HCT116 (cell line): ENCODE data around the gene RGL4. TPM values are rescaled to one million over a fixed set of nuclear protein-coding genes. Genes with fewer than 3 reads are reported as not detected.

Experiments used
- ATAC-seq: fragments of 200-7000 bp; cut with Tn5 transposase; 2 replicates; pipeline ENCODE4 v1.9.1; 2020; ENCODE audit warnings: mild to moderate bottlenecking, moderate library complexity
- BruUV-seq: library from RNA; stranded (reverse); fragments of 400-500 nt; replicated peaks from 2 replicates; lab custom pipeline; 2021; lab: Mats Ljungman, UMichigan
- CTCF ChIA-PET: fragments of 300-600 bp; sonication (Branson Sonifier 250); formaldehyde crosslinking; loops from one replicate; lab custom pipeline; 2021; ENCODE audit warnings: antibody characterized with exemption; lab: Charles Lee
- POLR2A ChIA-PET: fragments of 300-600, 350-600 bp; sonication (Branson Sonifier 250); formaldehyde crosslinking; loops from one replicate; lab custom pipeline; 2021; ENCODE audit warnings: antibody characterized with exemption; lab: Charles Lee
- RAD21 ChIA-PET, 2 experiments: fragments of 300-600 bp; sonication (Branson Sonifier 250); formaldehyde crosslinking; loops; one replicate each; lab custom pipeline; 2023; ENCODE audit warnings: low total read pairs in 2 of 2; ENCODE audit not compliant: uncharacterized antibody in 2 of 2, unreplicated experiment in 2 of 2, low non-redundant PET in 1 of 2; lab: Charles Lee
- DNase-seq: peaks from one replicate; pipeline ENCODE4 v3.0.0-alpha.2; 2010; ENCODE audit warnings: low read depth, low spot score
- H2AFZ ChIP-seq: fragments of 200-600 bp; shearing (Covaris generic), sonication (generic); 2 replicates; pipeline ENCODE4 v1.6.1; 2017; ENCODE audit warnings: low read depth, mixed run types, mixed read lengths, antibody characterized with exemption, low read length; ENCODE audit not compliant: poor library complexity, severe bottlenecking
- H3K27ac ChIP-seq: 2 replicates; pipeline ENCODE4 v1.5.1; 2012; ENCODE audit warnings: low read depth, low read length
- H3K27me3 ChIP-seq: fragments of 200-600 bp; sonication (generic); 2 replicates; pipeline ENCODE4 v1.6.1; 2016; ENCODE audit warnings: mixed run types, low read length, mixed read lengths; ENCODE audit not compliant: insufficient read depth
- H3K36me3 ChIP-seq, 2 experiments: fragments of 200-500 bp in 1 of 2; fragments of 200-600 bp in 1 of 2; sonication (Bioruptor generic) in 1 of 2; sonication (generic) in 1 of 2; 2 replicates each; pipeline versions ENCODE4 v1.5.1 to v1.6.1; 2014 to 2016; ENCODE audit warnings: low read length in 2 of 2, inconsistent platforms in 1 of 2, mixed read lengths in 1 of 2, mixed run types in 1 of 2; ENCODE audit not compliant: insufficient read depth in 2 of 2, control insufficient read depth in 1 of 2
- H3K4me1 ChIP-seq, 2 experiments: fragments of 200-600 bp in 1 of 2; sonication (generic) in 1 of 2; 2 replicates each; pipeline versions ENCODE4 v1.5.1 to v1.6.1; 2012 to 2017; ENCODE audit warnings: low read length in 2 of 2, inconsistent platforms in 1 of 2, mild to moderate bottlenecking in 1 of 2, mixed read lengths in 1 of 2, mixed run types in 1 of 2, moderate library complexity in 1 of 2; ENCODE audit not compliant: insufficient read depth in 2 of 2, control insufficient read depth in 1 of 2
- H3K4me2 ChIP-seq: fragments of 200-600 bp; sonication (generic); 2 replicates; pipeline ENCODE4 v1.6.1; 2017; ENCODE audit warnings: mixed run types, low read length, mixed read lengths
- H3K4me3 ChIP-seq, 2 experiments: fragments of 200-600 bp in 1 of 2; sonication (generic) in 1 of 2; replicated peaks in 1 of 2; 2 replicates each; pipeline ENCODE4 v1.5.1; 2011 to 2016; ENCODE audit warnings: low read length in 2 of 2, control low read depth in 1 of 2, low read depth in 1 of 2, mild to moderate bottlenecking in 1 of 2, mixed read lengths in 1 of 2, mixed run types in 1 of 2
- H3K79me2 ChIP-seq: fragments of 200-600 bp; sonication (generic); 2 replicates; pipeline ENCODE4 v1.6.1; 2017; ENCODE audit warnings: mild to moderate bottlenecking, mixed run types, low read length, moderate library complexity, mixed read lengths; ENCODE audit not compliant: insufficient read depth
- H3K9ac ChIP-seq: fragments of 200-600 bp; sonication (generic); 2 replicates; pipeline ENCODE4 v1.6.1; 2016; ENCODE audit warnings: low read length, mixed read lengths
- H3K9me2 ChIP-seq: fragments of 200-600 bp; sonication (generic), shearing (Covaris generic); 2 replicates; pipeline ENCODE4 v1.6.1; 2017; ENCODE audit warnings: mixed run types, mild to moderate bottlenecking, moderate library complexity; ENCODE audit not compliant: insufficient read depth
- H3K9me3 ChIP-seq, 2 experiments: fragments of 200-500 bp in 1 of 2; fragments of 200-600 bp in 1 of 2; sonication (Bioruptor generic) in 1 of 2; sonication (generic) in 1 of 2; 2 replicates each; pipeline ENCODE4 v1.6.1; 2014 to 2017; ENCODE audit warnings: low read length in 2 of 2, mixed read lengths in 2 of 2, inconsistent platforms in 1 of 2, low read depth in 1 of 2, mild to moderate bottlenecking in 1 of 2, mixed run types in 1 of 2, moderate library complexity in 1 of 2; ENCODE audit not compliant: control insufficient read depth in 1 of 2, insufficient read depth in 1 of 2
- H4K20me1 ChIP-seq: fragments of 200-600 bp; sonication (generic), shearing (Covaris generic); 2 replicates; pipeline ENCODE4 v1.6.1; 2017; ENCODE audit warnings: mixed run types, mild to moderate bottlenecking, moderate library complexity; ENCODE audit not compliant: insufficient read depth
- CBX3 ChIP-seq: IDR thresholded peaks from 2 replicates; pipeline ENCODE4 v1.6.1; 2012; ENCODE audit warnings: low read depth
- CEBPB ChIP-seq: IDR thresholded peaks from 2 replicates; pipeline ENCODE4 v1.6.1; 2012; ENCODE audit warnings: low read depth
- EGR1 ChIP-seq: IDR thresholded peaks from 2 replicates; pipeline ENCODE4 v1.6.1; 2012; ENCODE audit warnings: low read depth
- EZH2 ChIP-seq: fragments of 200-600 bp; sonication (generic); IDR thresholded peaks from 2 replicates; pipeline ENCODE4 v1.6.1; 2017; ENCODE audit warnings: antibody characterized with exemption, mixed run types
- EZH2phosphoT487 ChIP-seq: fragments of 200-600 bp; IDR thresholded peaks from 2 replicates; pipeline ENCODE4 v1.6.1; 2018; ENCODE audit warnings: antibody characterized with exemption, borderline replicate concordance
- FOSL1 ChIP-seq: IDR thresholded peaks from 2 replicates; pipeline ENCODE4 v1.6.1; 2012; ENCODE audit warnings: low read depth
- JUND ChIP-seq: IDR thresholded peaks from 2 replicates; pipeline ENCODE4 v1.6.1; 2012
- POLR2AphosphoS5 ChIP-seq: IDR thresholded peaks from 2 replicates; pipeline ENCODE4 v1.6.1; 2011; ENCODE audit warnings: mild to moderate bottlenecking, low read depth, low read length, moderate library complexity
- RAD21 ChIP-seq: IDR thresholded peaks from 2 replicates; pipeline ENCODE4 v1.6.1; 2012; ENCODE audit warnings: low read depth, mild to moderate bottlenecking
- SIN3A ChIP-seq: IDR thresholded peaks from 2 replicates; pipeline ENCODE4 v1.6.1; 2012; ENCODE audit warnings: low read depth
- SP1 ChIP-seq: IDR thresholded peaks from 2 replicates; pipeline ENCODE4 v1.6.1; 2012; ENCODE audit warnings: low read depth
- SRF ChIP-seq: IDR thresholded peaks from 2 replicates; pipeline ENCODE4 v1.6.1; 2012; ENCODE audit warnings: low read depth
- TCF7L2 ChIP-seq: IDR thresholded peaks from 2 replicates; pipeline ENCODE4 v1.7.0; 2011; ENCODE audit warnings: borderline replicate concordance, inconsistent platforms; ENCODE audit not compliant: insufficient read depth, insufficient read length; ENCODE audit errors: extremely low read depth
- YY1 ChIP-seq: IDR thresholded peaks from 2 replicates; pipeline ENCODE4 v1.6.1; 2011; ENCODE audit warnings: low read length, low read depth, moderate library complexity, mild to moderate bottlenecking; ENCODE audit not compliant: insufficient replicate concordance; ENCODE audit errors: extremely low read depth
- ZFX ChIP-seq: fragments of 450-650 bp; IDR thresholded peaks from 2 replicates; pipeline ENCODE4 v1.6.1; 2017
- intact Hi-C: fragments of 100-400 bp; cut with micrococcal nuclease; formaldehyde crosslinking; loops from 2 replicates; pipeline ENCODE4 v1.10.0; 2022
- total RNA-seq: library from RNA; stranded (reverse); gene quantifications from one replicate; pipeline ENCODE4 v1.2.1, GENCODE V29; 2021; ENCODE audit not compliant: unreplicated experiment
- TF ChIP-seq, protein P1 (sequence below): IDR thresholded peaks from 2 replicates; pipeline ENCODE4 v1.6.1; 2012
- TF ChIP-seq, protein P2 (sequence below): IDR thresholded peaks from 2 replicates; pipeline ENCODE4 v1.6.1; 2012; ENCODE audit warnings: low read depth
- TF ChIP-seq, protein P3 (sequence below): IDR thresholded peaks from 2 replicates; pipeline ENCODE4 v1.6.1; 2012

The RGL4 gene
- total RNA-seq, 1 experiment from 2014 or later = not detected

DNA sequence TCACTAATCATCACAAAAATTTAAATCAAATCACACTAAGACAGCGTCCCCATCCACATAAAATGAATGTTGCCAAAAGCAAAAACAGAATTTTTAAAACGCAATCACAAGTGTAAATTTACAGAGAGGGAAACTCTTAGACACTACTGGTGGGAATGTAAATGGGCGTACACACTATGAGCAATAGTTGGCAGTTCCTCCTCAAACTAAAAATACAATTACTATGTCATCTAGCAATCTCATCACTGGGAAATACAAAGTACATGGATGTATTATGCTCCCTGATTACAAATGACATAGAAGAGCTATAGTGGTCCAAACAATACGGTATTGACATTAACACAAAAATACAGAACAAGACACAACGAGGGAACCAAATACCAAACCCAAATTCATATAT, 8.7 kb upstream of the RGL4 start:
- Histone ChIP-seq H3K27me3 (no peaks in the 10 kb centered on the region), H3K36me3 (0 out of 4 replicates have a peak, but pooled peaks cover 0 to 4% of the 10 kb centered on the region in 2 experiments), H3K9ac (no peak overlapping the region), H3K27ac (no peak overlapping the region), H2AFZ (no peak overlapping the region), H3K9me3 (no peaks in the 10 kb centered on the region), H3K4me3 (no peak overlapping the region), H3K9me2 (no peaks in the 10 kb centered on the region), H3K4me2 (no peak overlapping the region), H3K79me2 (no peaks in the 10 kb centered on the region), H3K4me1 (peaks cover 0 to 8% of the 10 kb centered on the region in 2 experiments; a peak in 1 of 4 replicates), H4K20me1 (no peaks in the 10 kb centered on the region)
- intact Hi-C loops = no loop called here
- CTCF ChIA-PET = no interaction called here
- no TSS peak for BruUV-seq
- POLR2A ChIA-PET = no interaction called here
- ATAC-seq (no peak), DNase-seq (no peak)
- RAD21 ChIA-PET = no interaction called here
- TF ChIP-seq, protein P1, sequence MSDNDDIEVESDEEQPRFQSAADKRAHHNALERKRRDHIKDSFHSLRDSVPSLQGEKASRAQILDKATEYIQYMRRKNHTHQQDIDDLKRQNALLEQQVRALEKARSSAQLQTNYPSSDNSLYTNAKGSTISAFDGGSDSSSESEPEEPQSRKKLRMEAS = no peak
- TF ChIP-seq CBX3 (no peak), SP1 (no peak), SRF (no peak), TCF7L2 (no peak), POLR2AphosphoS5 (no peak), EGR1 (no peak), JUND (no peak), EZH2phosphoT487 (no peak), EZH2 (no peak)

DNA sequence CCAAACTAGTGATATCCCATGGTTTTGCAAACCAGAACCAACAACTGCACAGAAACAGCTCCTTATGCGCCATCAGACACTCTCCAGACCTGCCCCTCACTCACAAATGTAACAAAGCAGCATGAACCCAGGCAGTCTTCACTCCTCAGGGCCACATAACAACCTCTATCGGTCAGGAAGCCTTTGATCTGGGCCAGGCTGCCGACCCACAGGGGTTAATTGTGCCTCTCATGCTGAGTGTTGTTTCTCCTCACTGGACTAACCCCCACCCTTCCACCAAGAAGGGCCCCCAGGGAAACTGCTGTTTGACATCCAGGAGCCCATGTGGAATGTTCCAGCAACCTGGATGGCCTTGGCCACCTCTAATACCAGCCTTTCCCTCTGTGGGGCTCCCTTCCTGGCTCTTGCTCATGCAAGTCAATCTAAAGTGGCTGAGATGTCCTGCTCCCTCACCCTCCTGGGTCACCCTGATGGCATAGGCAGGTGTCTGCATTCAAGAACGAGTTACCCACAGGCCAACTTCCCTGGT, 7.9 kb upstream of the RGL4 start:
- Histone ChIP-seq H3K27ac (no peak overlapping the region), H2AFZ (no peak overlapping the region), H3K79me2 (no peaks in the 10 kb centered on the region), H3K9me3 (no peaks in the 10 kb centered on the region), H3K27me3 (no peaks in the 10 kb centered on the region), H3K36me3 (0 out of 4 replicates have a peak, but pooled peaks cover 0 to 4% of the 10 kb centered on the region in 2 experiments), H3K9ac (no peak overlapping the region), H3K9me2 (no peaks in the 10 kb centered on the region), H3K4me2 (no peak overlapping the region), H4K20me1 (no peaks in the 10 kb centered on the region), H3K4me3 (no peak overlapping the region), H3K4me1 (peaks cover 0 to 8% of the 10 kb centered on the region in 2 experiments; a peak in 1 of 4 replicates)
- CTCF ChIA-PET = no interaction called here
- BruUV-seq = no TSS peak
- RAD21 ChIA-PET = no interaction called here
- intact Hi-C loops = no loop called here
- no peak for DNase-seq
- ATAC-seq = no peak
- POLR2A ChIA-PET = no interaction called here
- no peak for TF ChIP-seq RAD21
- TF ChIP-seq SP1 = no peak
- TF ChIP-seq EGR1 = no peak
- no peak for TF ChIP-seq FOSL1
- no peak for TF ChIP-seq YY1
- no peak for TF ChIP-seq EZH2phosphoT487
- TF ChIP-seq, protein P1 = no peak
- no peak for TF ChIP-seq POLR2AphosphoS5
- TF ChIP-seq, protein P2, sequence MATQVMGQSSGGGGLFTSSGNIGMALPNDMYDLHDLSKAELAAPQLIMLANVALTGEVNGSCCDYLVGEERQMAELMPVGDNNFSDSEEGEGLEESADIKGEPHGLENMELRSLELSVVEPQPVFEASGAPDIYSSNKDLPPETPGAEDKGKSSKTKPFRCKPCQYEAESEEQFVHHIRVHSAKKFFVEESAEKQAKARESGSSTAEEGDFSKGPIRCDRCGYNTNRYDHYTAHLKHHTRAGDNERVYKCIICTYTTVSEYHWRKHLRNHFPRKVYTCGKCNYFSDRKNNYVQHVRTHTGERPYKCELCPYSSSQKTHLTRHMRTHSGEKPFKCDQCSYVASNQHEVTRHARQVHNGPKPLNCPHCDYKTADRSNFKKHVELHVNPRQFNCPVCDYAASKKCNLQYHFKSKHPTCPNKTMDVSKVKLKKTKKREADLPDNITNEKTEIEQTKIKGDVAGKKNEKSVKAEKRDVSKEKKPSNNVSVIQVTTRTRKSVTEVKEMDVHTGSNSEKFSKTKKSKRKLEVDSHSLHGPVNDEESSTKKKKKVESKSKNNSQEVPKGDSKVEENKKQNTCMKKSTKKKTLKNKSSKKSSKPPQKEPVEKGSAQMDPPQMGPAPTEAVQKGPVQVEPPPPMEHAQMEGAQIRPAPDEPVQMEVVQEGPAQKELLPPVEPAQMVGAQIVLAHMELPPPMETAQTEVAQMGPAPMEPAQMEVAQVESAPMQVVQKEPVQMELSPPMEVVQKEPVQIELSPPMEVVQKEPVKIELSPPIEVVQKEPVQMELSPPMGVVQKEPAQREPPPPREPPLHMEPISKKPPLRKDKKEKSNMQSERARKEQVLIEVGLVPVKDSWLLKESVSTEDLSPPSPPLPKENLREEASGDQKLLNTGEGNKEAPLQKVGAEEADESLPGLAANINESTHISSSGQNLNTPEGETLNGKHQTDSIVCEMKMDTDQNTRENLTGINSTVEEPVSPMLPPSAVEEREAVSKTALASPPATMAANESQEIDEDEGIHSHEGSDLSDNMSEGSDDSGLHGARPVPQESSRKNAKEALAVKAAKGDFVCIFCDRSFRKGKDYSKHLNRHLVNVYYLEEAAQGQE = no peak
- TF ChIP-seq ZFX = no peak
- no peak for TF ChIP-seq JUND
- TF ChIP-seq SIN3A = no peak
- TF ChIP-seq, protein P3, sequence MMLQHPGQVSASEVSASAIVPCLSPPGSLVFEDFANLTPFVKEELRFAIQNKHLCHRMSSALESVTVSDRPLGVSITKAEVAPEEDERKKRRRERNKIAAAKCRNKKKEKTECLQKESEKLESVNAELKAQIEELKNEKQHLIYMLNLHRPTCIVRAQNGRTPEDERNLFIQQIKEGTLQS = no peak
- TF ChIP-seq CEBPB = no peak
